NCI-H2227 (cell line): ENCODE results near the gene THUMPD2.
"Not testable (repeated sequence)": the region's sequence is repeated elsewhere in the genome, so short reads cannot be mapped to it uniquely, and the experiment has no call there.

Experiments used
- DNase-seq: peaks from one replicate; lab custom pipeline; 2025; ENCODE audit not compliant: unreplicated experiment; lab: John Stamatoyannopoulos, UW

THUMPD2 gene

GRCh38 chr2:39757156-39757555, 21.9 kb downstream of the THUMPD2 start:
- DNase-seq: no peak

GRCh38 chr2:39755466-39755865, 23.6 kb downstream of the THUMPD2 start:
- no peak for DNase-seq

- DNase-seq: no peak
Measured at GRCh38 chr2:39743269-39743776, 35.7 kb downstream of the THUMPD2 start.

GRCh38 chr2:39741871-39742270, 37.2 kb downstream of the THUMPD2 start:
- DNase-seq: no peak

- DNase-seq: no peak
Measured at GRCh38 chr2:39739386-39739785, 39.7 kb downstream of the THUMPD2 start.

GRCh38 chr2:39738936-39739335, 40.1 kb downstream of the THUMPD2 start:
- no peak for DNase-seq

- DNase-seq: no peak
Measured at GRCh38 chr2:39737661-39738060, 41.4 kb downstream of the THUMPD2 start.

- peak; percentile 21 for DNase-seq
Measured at GRCh38 chr2:39736640-39737039, 42.4 kb downstream of the THUMPD2 start.

GRCh38 chr2:39735648-39736047, 43.4 kb downstream of the THUMPD2 start:
- DNase-seq: no peak

- DNase-seq: no peak
Measured at GRCh38 chr2:39734445-39734844, 44.6 kb downstream of the THUMPD2 start.

- no peak for DNase-seq
Measured at GRCh38 chr2:39733070-39733674, 45.9 kb downstream of the THUMPD2 start.

GRCh38 chr2:39732482-39732881, 46.6 kb downstream of the THUMPD2 start:
- no peak for DNase-seq

- DNase-seq: no peak
Measured at GRCh38 chr2:39731546-39731945, 47.5 kb downstream of the THUMPD2 start.

- DNase-seq: peak; percentile 42
Measured at GRCh38 chr2:39730685-39731302, 48.3 kb downstream of the THUMPD2 start.

- DNase-seq: no peak
Measured at GRCh38 chr2:39730276-39730675, 48.8 kb downstream of the THUMPD2 start.

- no peak for DNase-seq
Measured at GRCh38 chr2:39728941-39729351, 50.1 kb downstream of the THUMPD2 start.

GRCh38 chr2:39728085-39728484, 51.0 kb downstream of the THUMPD2 start:
- DNase-seq: not testable (repeated sequence)

- no peak for DNase-seq
Measured at GRCh38 chr2:39725401-39725800, 53.7 kb downstream of the THUMPD2 start.

- no peak for DNase-seq
Measured at GRCh38 chr2:39724828-39725144, 54.3 kb downstream of the THUMPD2 start.

- DNase-seq: no peak
Measured at GRCh38 chr2:39723946-39724827, 54.9 kb downstream of the THUMPD2 start.

GRCh38 chr2:39723497-39723896, 55.6 kb downstream of the THUMPD2 start:
- no peak for DNase-seq

GRCh38 chr2:39720970-39721369, 58.1 kb downstream of the THUMPD2 start:
- DNase-seq: no peak
